Measurements from ENCODE around the gene HOXB13.
"Not testable (repeated sequence)": the region's sequence is repeated elsewhere in the genome, so short reads cannot be mapped to it uniquely, and the experiment has no call there.

Gene HOXB13

GRCh38 chr17:48726114-48726915 lies 2.2 kb downstream of the HOXB13 start:
- no peak for DNase-seq

GRCh38 chr17:48725288-48726064 lies 3.1 kb downstream of the HOXB13 start:
- DNase-seq, result no peak

GRCh38 chr17:48725004-48725287 lies 3.6 kb downstream of the HOXB13 start:
- no peak for DNase-seq

- DNase-seq, result peak; percentile 42
Observed at GRCh38 chr17:48724251-48725003, 4.1 kb downstream of the HOXB13 start.

GRCh38 chr17:48723423-48724250 lies 4.9 kb downstream of the HOXB13 start:
- peak; percentile 10 for DNase-seq

- no peak for DNase-seq
Observed at GRCh38 chr17:48722915-48723422, 5.6 kb downstream of the HOXB13 start, which contains the start of gene PRAC2. Gene PRAC2 (plus strand): TSS chr17:48723185. CDS start chr17:48724411, 1,226 bp downstream.

DNA sequence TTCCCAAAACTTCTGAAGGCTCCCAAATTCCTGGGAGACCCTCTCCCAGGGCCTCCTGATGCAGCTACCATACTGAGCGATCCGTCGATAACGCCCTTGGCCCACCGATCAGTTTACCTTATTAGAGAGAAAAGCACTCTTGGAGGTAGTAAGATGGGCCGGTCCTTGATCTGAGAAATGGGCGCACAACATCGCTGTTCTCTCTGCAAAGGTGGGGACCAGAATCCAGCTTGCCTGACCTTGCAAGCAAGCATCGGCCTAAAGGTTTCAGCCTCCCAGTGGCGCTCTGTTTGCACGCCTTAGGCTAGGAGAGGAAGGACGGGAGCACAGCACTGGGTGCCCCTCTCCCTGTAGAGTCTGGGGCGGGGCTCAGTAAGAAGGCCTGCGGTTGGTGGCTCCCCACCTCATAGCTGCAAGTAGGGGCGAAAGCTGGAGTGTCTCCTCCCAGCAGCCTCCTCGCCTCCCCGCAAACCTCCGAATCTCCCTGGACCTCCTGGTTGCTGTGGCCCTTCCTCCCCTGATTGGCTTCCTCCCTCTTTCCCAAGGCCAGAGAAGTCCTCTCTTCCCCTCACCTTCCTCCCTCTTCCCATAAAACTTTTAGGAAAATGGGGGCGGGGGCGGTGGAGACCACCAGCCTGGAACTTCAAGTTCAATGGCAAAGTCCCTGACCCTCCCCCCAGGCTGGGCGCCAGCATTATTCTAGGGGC lies 6.2 kb downstream of the HOXB13 start, which contains the start of gene PRAC1:
Gene PRAC1 (minus strand): TSS at position 318 of the 707 bp plus-strand sequence. CDS start 126 bp downstream, at position 192.
- no peak for DNase-seq

DNA sequence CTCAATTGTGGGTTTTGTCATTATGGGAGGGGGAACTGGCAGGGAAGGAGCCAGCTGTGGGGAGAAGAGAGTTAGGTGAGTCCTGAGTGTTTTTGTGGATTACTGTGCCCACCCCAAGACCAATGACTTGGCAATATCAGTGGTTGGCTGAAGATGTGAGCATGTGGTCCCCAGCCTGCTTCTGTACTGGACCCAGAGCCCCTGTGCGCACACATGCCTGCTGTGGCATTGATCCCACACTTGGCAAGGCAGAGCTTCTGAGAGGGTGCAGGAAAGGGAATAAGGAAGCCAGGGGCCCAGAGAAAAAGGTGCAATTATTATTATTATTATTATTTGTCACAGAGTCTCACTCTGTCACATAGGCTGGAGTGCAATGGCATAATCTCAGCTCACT lies 7.5 kb downstream of the HOXB13 start:
- DNase-seq, result no peak

- DNase-seq, result no peak
Observed at GRCh38 chr17:48720266-48721008, 8.1 kb downstream of the HOXB13 start.

- DNase-seq, result no peak
Observed at GRCh38 chr17:48719642-48720265, 8.8 kb downstream of the HOXB13 start.

DNA sequence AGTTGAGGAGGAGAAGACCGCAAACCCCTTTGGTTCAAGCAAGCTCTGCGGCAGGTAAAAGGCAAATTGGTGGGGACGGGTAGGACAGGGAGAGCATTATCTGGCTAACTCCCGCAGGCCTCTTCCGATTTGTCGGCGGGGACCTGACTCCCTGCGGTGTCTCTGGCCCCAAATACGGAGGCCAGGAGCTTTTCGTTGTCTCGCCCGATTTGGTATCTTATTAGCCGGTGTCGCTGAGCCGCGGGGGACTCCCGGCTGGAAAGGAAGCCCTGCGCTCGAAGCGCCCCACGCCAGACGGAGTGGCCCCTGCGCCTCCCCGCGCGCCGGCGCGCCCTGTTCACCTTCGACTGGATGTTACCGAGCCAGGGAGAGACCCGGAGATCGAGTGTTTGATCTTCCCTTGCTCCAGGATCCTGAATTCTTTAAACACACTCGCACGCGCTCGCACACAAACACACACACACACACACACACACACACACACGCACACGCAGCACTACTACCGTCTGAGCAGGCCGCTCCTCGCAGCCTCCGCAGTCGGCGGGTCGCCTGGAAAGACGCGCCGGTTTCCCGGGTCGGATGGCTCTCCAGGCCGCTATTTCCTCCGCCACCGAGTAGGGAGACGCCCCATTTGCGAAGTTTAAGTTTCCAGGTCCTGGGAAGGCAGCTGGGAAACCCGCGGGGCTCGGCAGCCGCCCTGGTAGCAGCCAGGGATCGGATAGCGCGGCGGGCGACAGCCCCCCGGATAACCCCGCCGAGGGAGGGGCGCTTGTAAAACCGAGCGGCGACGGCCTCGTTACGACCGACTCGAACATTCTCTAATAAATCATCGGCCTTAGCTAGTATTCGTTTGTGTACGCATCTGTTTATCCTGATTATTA lies 9.5 kb downstream of the HOXB13 start:
- no peak for DNase-seq

GRCh38 chr17:48718227-48718760 lies 10.3 kb downstream of the HOXB13 start:
- no peak for DNase-seq

DNA sequence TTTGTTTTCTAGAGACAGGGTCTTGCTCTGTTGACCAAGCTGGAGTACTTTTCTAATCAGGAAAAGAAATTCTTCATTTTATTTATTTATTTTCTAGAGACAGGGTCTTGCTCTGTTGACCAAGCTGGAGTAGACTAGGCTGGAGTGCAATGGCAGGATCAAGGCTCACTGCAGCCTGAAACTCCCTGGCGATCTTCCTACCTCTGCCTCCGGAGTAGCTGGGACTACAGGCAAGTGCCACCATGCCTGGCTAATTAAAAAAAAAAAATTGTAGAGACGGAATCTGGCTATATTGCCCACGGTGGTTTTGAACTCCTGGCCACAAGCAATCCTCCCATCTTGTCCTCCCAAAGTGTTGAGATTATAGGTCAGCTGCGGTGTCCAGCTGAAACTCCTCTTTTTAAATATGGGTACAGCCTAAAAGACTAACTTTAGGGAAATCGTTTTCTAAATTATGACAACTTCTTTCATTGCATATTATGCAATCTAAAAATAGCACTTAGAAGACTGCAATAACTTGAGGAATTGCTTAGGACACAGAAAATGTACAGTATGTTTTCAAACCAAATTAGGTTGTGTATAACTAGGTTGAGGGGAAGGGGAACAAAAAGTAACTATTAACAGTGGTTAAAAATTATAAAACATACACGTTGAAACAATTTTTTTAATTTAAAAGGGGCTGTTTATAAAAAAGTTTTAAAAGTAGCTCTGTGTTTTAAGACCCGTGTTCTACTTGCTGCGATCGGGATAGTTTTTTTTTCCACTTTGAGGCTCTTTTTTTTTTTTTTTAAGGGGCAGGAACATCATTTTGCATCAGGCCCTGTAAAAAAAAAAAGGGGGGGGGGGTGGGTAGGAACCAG lies 11.0 kb downstream of the HOXB13 start:
- DNase-seq, result no peak

- not testable (repeated sequence) for DNase-seq
Observed at GRCh38 chr17:48716549-48716948, 12.0 kb downstream of the HOXB13 start.

GRCh38 chr17:48715496-48716399 lies 12.8 kb downstream of the HOXB13 start:
- DNase-seq, result peak; percentile 59

- DNase-seq, result no peak
Observed at GRCh38 chr17:48711128-48711527, 17.4 kb downstream of the HOXB13 start.
